ENCODE data around the gene PREX1.

PREX1 gene

GRCh38 chr20:48821261-48821920, 6.4 kb downstream of the PREX1 start:
- DNase-seq (ENCODE audit: low read depth), result no peak
- TF ChIP-seq, protein P1, sequence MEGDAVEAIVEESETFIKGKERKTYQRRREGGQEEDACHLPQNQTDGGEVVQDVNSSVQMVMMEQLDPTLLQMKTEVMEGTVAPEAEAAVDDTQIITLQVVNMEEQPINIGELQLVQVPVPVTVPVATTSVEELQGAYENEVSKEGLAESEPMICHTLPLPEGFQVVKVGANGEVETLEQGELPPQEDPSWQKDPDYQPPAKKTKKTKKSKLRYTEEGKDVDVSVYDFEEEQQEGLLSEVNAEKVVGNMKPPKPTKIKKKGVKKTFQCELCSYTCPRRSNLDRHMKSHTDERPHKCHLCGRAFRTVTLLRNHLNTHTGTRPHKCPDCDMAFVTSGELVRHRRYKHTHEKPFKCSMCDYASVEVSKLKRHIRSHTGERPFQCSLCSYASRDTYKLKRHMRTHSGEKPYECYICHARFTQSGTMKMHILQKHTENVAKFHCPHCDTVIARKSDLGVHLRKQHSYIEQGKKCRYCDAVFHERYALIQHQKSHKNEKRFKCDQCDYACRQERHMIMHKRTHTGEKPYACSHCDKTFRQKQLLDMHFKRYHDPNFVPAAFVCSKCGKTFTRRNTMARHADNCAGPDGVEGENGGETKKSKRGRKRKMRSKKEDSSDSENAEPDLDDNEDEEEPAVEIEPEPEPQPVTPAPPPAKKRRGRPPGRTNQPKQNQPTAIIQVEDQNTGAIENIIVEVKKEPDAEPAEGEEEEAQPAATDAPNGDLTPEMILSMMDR (conservative IDR thresholded peaks at IDR 0.05; ENCODE audit: low read length), result no peak
- no peak overlapping the region for H3K4me3 ChIP-seq (ENCODE audit: low read length)

- no peak for DNase-seq (ENCODE audit: low read depth)
- TF ChIP-seq, protein P1 (conservative IDR thresholded peaks at IDR 0.05; ENCODE audit: low read length), result no peak
- no peak overlapping the region for H3K4me3 ChIP-seq (ENCODE audit: low read length)
These were observed 7.2 kb downstream of the PREX1 start for GRCh38 chr20:48820649-48820973.

DNA sequence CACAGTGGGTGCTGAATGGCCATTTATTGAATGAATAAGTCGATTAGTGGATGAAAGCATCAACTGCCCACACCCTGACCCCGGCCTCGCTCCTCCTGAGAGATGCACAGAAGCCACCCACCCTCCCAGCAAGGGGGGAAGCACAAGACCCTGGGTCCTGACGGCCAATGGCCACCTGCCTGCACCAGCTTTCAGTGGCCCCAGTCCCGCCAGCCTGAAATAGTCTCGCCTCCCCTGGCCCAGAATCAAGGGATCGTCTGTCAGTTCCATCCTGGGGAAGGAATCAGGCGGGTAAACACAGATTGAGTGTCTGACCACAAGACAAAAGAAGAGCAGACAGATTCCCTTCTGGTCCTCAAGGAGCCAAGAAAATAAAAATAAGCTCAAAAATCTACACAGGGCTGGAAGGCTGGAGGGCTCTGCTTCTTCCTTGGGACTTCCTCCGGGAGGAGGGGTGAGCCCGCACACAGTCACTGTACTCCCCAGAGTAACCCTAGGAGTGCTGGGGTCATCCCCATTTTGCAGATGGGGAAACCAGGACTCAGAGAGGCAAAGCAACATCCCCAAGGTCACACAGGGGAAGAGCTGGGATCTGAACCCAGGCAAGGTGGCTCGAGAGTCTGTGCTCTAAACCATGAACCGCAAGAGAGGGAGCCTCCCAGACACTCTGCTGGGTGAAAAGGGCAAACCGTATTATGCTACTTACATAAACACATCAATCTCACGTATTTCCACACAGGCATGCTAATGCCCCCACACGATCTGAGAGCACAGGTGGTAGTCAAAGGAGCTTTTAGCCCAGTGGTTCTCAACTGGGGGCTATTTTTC, 7.8 kb downstream of the PREX1 start:
- DNase-seq (ENCODE audit: low read depth), result no peak
- TF ChIP-seq, protein P1 (conservative IDR thresholded peaks at IDR 0.05; ENCODE audit: low read length), result no peak
- H3K4me3 ChIP-seq (ENCODE audit: low read length), result no peak overlapping the region

DNA sequence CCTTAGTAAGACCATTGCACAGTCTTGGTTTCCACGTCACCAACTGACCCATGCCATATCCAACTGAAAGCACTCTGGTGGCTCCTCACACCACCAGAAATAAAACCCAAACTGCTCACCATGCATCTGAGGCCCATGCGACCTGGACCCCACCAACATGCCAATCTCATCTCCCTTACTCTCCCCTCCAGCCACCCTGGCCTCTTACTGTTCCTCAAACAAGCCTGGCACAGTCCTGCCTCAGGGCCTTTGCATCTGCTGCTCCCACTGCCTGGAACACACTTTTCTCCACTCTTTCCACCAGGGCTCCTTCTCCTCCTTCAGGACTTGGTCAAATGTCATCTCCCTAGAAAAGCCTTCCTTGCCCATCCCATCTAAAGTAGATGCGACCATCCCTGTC, 8.7 kb downstream of the PREX1 start:
- H3K4me3 ChIP-seq (ENCODE audit: low read length), result no peak overlapping the region
- TF ChIP-seq, protein P1 (conservative IDR thresholded peaks at IDR 0.05; ENCODE audit: low read length), result no peak
- DNase-seq (ENCODE audit: low read depth), result no peak

DNA sequence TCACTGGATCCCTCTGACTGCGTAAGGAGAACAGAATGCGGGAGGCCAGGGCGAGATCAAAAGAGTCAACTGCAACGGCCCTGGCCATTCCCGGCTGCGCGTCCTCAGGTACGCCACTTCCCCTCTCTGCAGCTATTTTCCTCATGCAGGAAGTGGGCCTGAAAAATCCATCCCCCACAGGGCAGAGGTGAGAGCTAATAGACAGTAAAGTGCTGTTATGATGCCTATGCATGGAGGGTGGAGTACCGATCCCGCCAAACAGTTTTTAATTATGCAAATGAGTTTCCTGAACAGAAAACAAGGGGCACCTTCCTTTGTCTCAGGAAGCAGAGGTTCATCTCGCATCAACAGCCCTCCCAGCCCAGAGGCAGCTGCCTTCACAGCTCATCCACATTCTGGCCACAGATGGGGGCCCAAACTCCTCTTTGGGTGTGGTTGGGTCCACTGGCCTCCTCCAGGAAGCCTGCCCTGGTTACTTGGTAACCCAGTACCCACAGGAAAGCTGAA, 9.3 kb downstream of the PREX1 start:
- no peak for DNase-seq (ENCODE audit: low read depth)
- H3K4me3 ChIP-seq (ENCODE audit: low read length), result no peak overlapping the region
- TF ChIP-seq, protein P1 (conservative IDR thresholded peaks at IDR 0.05; ENCODE audit: low read length), result no peak

- H3K4me3 ChIP-seq (ENCODE audit: low read length), result no peak overlapping the region
- DNase-seq (ENCODE audit: low read depth), result no peak
- TF ChIP-seq, protein P1 (conservative IDR thresholded peaks at IDR 0.05; ENCODE audit: low read length), result no peak
These were observed 9.8 kb downstream of the PREX1 start for GRCh38 chr20:48818031-48818370.

All from AG10803 (cell line).